Forelimb muscle (tissue), 1 donor: Measurements from ENCODE around the gene RAB26. TPM values are rescaled to one million over a fixed set of nuclear protein-coding genes. Genes with fewer than 3 reads are reported as not detected.

Experiments used
- DNase-seq: peaks from one replicate; pipeline ENCODE4 v3.0.0-alpha.2; 2013; ENCODE audit warnings: low read depth
- polyA plus RNA-seq: library from polyadenylated mRNA; unstranded; fragments of 120-200 nt; gene quantifications from one replicate; pipeline ENCODE4 v1.2.1, GENCODE V29; 2013; ENCODE audit not compliant: insufficient read length

RAB26 gene
- polyA plus RNA-seq, 1 donor = 1.0 TPM

DNA sequence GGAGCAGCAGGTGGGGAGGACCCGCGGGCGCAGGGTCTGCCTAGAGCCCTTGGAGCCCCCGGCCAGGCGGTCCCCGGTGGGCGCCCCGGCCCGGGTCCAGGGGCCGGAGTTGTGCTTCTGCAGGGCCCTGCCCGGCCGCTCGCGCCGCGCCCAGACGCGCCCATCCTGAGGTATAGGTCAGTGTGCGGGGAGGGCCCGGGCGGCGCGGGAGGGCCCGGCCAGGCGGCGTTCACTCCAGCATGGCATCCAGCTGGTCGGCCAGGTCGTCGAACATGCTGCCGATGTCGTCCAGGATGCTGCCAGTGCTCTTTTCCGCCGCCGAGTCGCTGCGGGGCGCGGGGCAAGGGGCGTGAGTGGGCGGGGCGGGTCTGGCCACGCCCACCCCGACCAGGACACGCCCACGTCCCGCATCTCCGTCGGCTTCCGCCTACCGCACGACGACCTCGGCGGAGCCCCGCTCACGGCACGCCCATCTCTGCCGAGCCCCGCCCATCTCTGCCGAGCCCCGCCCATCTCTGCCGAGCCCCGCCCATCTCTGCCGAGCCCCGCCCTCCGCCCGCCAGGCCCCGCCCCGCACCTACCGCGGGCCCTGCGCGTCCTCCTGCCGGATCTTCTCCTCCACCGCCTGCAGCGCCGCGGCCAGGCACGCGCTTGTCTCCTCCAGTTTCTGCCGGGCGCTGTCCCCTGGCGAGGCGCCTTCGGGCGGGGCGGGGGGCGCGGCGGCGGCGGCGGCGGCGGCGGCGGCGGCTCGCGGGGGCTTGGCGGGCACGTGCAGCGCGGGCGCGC is 30.1 kb downstream of the RAB26 start:
- DNase-seq = no peak

DNA sequence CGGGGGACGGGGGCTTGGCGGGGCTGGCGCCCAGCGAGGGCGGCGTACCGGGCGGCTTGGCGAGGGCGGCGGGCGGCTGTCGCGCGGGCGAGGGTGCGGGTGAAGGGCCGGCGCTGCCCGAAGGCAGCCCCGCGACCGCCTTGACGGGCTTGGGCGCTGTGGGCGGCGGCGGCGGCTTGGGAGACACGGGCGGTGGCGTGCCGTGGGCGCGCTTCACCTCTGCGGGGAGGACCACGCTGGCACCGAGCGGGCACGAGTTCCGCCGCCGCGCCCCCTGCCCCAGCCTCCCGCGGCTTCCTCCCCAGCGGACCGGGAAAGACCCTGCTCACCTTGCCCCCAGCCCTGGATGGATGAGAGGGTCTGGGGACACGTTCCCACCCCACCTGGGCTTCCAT is 30.7 kb downstream of the RAB26 start:
- DNase-seq = no peak

DNA sequence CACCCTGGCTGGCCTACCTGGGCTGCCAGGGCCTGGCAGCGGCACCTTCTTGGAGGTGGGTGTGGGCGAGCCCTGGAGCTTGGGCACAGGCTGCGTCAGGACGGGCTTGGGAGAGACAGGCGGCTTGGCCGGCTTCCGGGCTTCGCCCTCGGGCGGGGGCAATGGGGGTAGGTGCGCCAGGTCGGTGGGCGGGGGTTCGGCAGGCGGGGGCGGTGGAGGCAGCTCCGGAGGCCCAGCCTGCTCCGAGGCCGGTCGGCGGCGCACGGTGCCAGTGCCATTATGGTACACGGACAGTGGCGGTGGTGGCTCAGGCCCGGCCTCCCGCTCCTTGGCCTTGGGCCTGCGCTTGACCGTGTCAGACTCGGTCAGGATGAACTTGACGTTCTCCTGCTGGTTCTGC is 31.2 kb downstream of the RAB26 start:
- DNase-seq = no peak

DNA sequence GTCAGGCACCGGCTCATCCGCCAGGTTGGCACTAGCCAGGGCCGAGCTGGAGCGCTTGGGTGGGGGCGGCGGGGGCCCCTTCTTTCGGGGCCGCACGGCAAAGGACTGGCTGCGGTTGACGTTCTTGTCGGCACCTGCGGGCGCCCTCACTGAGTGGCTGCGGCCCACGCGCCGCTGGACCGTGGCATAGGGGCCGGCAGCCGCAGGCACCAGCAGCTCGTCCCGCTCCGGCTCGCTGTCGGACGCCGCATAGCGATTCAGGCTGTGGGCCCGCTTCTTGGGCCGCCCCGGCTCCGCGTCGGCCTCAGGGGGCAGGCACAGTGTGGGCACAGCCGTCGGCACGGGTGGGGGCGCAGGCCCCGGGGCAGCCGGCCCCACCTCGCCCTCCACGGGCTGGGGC is 32.0 kb downstream of the RAB26 start:
- DNase-seq = no peak

DNA sequence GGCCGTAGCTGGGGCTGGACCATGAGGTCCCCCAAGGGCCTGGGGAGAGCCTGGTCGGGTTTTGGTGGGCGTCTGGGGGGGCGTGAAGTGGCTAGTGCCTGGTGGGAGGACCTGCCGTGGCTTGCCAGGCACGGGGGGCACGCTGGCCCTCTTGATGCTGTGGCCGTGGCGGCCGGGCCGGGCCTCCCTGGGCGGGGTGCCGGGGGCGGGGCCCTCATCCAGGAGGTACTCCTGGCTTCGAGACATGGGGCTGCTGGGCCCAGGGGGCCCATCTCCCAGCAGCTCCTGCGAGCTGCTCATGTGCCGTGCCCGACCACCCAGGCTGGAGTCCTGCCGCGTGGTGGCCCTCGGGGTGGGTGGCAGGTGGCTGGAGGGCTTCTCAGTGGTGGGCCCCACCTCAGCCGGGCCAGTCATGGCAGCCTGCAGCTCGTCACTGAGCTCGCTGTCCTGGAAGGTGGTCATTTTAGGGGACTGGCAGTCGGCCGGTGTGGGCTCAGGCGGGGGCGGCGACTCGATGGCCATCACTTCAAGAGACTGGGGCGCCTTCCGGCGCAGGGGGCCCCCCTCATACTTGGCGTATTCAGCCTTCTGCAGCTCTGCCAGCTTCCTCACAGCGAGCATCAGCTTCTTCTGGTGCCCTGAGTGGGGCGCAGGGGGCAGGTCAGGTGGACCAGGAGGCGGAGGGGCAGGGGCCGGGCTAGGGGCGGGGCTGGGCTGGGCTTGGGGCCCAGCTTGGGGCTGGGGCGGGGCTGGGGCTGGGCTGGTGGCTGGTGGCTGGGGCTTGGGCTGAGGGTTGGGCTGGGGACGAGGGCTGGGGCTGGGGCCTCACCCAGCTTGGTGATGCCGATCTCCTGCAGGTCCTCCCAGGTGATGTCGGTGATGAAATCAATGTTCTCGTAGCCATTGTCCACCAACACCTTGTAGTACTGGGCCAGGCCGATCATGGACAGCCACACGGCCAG is 32.8 kb downstream of the RAB26 start:
- no peak for DNase-seq

DNA sequence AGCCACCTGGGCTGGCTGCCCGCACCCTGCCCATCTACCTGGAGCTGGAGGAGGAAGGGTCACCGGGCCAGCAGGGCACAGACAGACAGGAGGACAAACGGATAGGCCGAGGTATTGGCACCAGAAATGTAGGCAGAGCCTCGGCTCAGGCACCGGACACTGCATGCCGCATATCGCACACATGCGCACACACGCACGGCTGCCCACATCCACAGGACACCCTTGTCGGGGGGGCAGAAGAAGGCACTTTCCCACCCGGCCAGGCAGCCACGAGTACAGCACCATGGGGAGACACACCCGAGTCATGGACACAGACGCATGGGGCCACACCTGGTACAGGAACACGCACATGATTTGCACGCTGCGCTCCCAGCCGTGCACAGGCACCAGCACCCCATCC is 33.5 kb downstream of the RAB26 start:
- DNase-seq = no peak

DNA sequence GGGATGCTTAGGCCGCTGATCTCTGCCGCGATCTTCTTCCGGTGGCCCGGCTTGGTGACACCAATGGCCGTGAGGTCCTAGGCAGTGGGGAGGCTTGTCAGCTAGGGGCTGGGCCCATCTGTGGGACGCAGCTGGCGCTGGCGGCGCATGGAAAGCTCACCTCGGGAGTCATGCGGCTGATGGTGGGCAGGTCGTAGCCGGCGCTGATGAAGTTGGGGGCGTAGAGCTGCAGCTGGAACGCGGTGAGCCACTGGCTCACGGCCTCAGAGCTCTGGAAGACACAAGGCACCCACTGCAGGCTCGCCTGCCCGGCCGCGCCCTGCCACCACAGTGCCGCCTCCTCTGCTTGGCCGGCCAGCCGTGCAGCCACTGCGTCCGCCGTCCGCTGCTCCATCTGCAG is 35.2 kb downstream of the RAB26 start:
- no peak for DNase-seq

DNA sequence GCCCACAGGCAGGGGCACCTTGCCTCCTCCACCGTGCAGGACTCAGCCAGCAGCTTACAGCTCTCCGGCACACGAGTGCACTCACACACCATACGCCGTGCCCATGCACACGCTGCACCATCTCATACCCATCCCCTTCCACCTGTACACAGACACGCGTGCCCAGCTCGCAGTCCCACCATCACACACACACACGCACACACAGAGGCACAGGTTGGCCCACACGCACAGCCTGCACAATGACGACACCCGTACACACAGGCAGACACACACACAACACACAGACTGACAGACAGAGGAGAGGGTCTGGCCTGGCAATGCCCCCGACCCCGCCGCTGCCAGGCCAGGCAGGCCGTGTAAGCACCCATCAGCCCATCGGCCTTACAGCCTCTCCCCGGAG is 35.9 kb downstream of the RAB26 start:
- no peak for DNase-seq

DNA sequence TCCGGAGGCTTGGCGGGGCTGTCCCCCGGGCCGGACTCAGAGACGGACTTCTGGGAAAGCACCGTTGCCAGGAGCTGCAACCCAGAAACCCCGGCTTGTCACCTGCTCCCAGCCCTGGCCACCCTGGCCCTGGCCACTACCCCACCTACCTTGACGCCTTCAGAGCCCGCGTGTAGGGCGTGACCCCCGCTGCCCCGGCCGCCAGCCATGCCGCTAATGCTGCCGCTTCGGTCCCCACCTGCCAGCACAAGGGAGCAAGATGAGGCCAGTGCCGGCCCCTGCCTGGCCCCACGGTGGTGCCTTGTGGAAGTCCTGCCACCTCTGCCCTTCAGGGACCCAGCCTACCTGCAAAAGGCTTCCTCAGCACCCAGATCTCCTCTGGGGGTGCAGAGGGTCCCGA is 36.5 kb downstream of the RAB26 start:
- no peak for DNase-seq

DNA sequence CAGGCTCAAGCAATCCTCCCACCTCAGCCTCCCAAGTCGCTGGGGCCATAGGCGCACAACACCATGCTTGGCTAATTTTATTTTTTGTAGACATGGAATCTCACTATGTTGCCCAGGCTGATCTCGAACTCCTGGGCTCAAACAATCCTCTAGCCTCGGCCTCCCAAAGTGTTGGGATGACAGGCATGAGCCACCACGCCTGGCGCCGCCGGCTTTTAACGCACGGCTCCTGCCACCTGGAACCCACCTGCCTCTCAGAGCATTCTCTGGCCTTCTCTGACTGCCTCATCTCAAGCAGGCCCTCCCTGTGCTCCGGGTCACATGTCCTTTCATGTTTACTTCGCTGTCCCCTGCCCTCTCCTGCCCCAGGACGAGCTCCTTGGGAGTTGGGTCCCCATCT is 37.6 kb downstream of the RAB26 start:
- DNase-seq = no peak

DNA sequence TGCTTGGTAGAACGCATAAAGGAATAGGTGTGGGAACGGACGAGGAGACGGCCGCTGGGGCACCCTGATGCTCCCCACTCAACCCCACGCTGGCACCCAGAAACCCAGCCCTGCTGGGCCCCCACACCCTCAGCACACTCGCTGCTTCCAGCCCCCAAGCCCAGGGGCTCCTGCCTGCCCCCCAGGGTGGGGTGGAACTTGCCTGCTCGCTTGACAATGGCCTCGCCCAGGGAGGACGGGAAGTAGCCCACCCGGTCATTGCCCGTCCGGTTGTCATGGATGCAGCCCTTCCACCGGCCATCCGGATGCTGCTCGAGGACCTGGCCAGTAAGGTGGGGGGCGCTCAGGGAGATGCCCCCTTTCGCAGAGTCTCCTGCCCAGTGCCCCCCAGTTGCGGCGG is 38.1 kb downstream of the RAB26 start:
- DNase-seq = no peak

DNA sequence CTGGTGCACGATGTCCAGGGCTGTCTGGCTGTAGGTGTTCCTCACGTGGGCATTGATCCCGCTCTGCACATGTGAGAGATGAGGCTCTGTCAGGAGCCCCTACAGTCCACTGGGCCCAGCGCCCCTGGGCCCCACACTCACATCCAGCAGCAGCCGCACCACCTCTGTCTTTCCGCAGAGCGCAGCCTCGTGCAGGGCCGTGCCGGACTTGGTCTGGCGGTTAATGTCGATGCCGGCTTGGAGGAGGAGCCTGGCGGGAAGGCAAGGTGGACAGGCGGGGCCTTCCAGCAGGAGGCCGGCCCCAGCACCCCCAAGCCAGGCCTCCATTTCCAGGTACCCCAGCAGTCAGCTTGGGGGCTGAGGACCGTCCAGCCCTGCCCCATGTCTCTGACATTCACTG is 38.8 kb downstream of the RAB26 start:
- no peak for DNase-seq

DNA sequence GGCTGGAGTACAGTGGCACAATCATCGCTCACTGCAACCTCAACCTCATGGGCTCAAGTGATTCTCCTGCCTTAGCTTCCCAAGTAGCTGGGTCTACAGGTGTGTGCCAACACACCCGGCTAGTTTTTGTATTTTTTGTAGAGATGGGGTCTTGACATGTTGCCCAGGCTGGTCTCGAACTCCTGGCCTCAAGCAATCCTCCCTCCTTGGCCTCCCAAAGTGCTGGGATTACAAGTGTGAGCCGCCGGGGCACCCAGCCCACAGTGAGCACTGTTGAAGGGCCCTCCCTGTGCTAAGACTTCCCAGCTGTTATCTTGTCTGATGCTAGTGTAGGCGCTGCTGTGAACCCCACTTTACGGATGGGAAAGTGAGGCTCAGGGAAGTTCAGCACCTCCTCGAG is 40.0 kb downstream of the RAB26 start:
- DNase-seq = no peak

DNA sequence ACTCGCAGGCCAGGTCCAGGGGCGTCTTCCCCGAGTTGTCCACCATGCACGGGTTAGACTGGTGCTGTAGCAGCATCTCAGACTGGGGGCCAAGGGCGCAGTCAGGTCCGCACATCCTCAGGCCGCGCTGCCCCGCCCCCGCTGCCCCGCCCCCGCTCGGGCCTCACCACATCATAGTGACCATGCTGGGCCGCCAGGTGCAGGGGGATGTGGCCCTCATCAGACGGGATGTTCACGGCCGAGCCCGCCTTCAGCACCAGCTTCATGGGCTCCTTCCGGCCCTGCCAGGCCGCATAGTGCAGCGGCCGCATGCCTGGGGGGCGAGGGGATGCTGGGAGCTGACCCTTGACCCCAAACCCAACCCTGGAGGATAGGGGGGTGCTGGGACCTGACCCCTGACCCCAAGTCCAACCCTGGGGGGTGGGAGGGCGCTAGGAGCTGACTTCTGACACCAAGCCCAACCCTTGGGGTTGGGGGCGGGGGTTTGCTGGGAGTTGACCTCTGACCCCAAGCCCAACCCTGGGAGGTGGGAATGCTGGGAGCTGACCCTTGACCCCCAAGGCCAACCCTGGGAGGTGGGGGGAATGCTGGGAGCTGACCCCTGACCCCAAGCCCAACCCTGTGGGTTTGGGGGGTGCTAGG is 40.9 kb downstream of the RAB26 start:
- DNase-seq = no peak

DNA sequence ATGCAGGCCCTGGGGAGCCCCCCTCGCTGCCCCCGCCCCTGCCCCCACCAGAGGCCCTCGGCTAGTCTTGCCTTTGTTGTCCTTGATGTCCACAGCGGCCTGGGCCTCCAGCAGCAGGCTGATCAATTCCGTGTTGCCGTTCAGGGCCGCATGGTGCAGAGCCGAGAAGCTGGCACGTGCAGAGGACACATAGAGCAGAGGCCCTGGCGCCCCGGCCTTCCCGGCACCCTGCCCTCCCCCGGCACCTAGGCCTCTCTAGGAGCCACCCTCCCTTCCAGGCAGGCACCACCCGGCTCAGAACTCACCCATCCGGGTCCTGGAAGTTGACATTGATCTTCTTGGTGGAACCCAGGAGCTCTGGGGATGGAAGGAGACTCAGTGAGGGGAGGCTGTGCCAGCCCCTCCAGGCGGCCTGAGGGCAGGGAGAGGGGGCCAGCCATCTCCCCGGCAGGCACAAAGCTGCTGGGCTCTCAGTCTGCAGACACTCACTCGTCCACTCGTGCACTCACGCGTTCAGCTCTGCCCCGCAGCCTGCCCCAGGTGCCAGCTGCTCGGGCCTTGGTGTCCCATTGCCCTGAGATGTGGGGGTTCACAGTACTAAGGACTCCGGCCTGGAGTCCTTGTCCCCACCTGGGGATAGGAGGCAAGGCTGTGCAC is 41.7 kb downstream of the RAB26 start:
- DNase-seq = no peak

DNA sequence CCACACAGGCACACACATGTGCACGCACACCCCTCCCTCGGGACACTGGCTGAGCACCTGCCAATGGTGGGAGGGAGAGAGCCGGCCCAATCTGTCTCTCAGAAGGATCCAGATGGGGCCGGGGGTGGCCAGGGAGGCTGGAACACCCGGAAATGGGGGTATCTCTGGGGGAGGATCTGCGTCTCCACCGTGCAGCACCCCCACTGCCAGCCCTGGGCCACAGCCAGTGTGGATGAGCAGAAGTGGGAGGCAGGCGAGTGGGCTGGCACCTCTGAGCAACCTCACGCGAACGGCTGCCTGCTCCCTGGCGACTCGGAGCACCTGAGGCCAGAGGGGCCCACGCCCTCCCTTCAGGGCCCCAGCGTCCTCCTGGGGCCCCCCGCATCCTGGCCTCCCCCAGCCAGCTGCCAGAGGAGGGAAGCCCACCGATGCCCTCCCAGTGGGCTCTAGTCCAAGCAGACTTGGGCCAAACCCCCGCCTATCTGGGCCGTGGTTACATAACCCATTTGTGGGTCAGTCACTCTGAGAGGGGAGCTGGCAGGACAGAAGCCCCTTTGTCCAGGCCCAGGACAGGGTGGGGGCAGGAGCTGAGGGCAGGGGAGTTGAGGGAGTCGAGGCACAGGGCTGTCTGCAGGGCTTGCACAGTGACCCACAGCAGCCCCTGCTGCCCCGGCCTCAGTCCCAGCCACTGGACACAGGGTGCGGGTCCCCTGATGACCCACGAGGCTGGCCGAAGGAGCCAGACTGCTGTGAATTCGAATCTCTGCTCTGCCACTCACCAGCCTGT is 42.4 kb downstream of the RAB26 start:
- no peak for DNase-seq

DNA sequence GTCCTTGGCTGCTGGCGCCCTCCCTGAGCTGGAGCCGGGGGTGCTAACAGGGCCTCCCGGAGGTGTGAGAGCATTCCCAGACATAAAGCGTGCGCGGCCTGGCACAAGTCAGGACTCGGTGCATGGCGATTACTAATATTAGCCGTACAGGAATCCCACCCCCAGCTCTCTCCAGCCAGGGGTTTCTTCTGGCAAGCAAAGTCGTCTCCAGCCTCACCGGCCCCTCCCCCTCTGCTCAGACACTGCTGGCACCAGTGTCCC is 43.0 kb downstream of the RAB26 start:
- DNase-seq = no peak

DNA sequence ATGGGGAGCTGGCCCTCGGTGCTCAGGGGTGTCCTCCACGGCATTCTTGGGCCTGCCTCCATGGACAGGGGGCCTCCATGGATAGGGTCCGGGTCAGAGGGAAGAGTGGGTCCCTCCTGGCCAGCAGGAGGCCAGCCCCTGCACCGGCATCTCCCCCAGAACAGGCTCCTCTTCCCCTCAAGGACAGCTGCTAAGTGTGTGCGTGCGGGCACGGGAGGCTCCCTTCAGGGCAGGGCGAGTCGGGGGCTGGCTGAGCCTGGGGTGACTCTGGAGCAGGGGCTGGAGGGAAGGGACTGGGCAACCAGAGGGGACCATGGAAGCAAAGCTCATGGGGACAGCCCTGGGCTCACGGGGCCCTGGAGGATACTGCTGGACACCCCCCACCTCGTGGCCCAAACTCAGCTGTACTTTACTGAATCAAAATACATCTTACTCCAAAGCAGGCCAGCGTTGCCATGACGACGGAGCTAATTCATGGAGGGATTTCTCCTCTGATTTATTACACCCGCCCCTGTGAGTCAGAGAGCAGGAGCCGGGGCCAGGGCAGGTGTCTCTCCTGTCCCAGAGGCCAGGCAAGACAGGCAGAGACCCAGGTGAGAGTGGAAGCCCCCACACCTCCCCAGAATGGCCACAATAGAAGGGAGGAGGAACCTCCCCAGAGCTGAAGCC is 45.9 kb downstream of the RAB26 start:
- DNase-seq = no peak

DNA sequence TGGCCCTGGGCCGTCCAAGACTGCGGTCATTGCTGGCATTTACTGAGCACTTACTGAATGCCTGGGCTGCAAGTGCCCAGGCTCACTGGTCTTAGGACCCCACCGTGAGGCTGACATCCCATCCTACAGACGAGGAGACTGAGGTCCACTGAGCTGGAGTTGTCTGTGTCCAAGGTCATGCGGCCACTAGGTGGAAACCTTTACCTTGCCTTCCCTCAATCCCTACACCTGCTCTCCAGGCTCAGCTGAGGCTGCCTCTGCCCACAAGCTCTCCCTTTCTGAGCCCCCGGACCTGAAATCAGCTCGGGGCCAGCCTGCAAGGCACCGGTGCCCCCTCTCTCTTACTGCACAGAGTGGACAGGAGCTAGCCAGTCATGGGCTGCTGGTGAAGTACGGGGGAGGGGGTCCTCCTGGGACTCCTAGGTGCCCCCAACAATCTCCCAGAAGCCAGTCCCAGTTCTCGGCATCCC is 46.5 kb downstream of the RAB26 start:
- no peak for DNase-seq

DNA sequence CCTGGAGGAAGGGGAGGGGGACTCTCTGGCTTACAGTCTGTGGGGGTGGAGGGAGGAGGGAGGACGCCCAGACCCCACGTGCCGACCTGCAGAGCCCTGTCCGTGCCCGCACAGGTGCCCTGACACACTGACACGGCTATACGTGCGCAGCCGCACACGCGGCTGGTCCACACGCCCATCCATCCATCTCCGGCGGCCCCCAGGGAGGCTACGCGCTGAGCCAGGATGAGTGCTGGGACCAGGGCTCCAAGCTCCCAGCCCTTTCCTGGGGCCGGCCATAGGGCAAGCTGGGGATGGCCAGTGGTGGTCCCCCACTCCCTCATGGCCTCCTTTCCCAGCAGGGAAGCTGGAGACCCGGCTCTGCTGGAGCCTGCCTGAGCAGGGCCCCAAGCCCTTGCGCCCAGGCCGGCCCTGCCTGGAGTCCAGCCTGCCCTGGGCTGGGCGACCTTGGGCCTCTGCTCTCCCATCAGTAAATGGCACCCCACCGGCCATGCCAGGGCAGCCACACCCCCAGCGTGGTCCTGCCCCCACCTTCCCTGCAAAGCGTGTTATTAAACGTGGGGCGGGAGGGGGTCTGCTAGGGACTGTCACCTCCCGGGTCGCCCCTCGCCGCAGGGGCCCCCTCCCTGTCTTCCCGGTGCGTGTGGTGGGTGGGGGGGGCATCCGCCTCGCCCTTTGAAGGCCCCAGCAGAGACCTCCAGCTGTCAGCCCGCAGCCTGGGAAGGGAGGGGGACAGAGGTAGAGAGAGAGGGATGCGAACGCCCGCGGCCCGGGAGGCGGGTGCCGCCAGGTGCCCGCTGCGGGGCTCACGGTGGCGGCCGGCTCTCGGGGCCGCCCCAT is 47.1 kb downstream of the RAB26 start:
- no peak for DNase-seq
